NCI-H1694 treated with DMSO at 0.1 percent for 48 hours (cell line): ENCODE measurements around the gene IRF9.
A peak's percentile ranks its signal among the peaks of the same experiment; 100 is the strongest.

Experiments used
- DNase-seq: peaks from one replicate; lab custom pipeline; 2025; lab: John Stamatoyannopoulos, UW

The IRF9 gene

DNA sequence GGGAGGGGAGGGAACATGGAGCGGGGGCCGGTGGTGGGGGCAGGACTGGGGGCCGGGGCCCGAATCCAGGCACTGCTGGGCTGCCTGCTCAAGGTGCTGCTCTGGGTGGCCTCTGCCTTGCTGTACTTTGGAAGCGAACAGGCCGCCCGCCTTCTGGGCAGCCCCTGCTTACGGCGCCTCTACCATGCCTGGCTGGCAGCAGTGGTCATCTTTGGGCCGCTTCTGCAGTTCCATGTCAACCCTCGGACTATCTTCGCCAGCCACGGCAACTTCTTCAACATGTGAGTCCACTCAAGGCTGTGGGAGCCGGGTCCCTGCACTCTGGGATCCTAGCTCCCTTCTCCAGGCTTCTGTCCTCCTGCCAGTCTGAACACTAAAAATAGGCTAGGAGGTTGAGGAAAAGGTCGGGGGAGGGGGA lies 29.5 kb upstream of the IRF9 start:
- no peak for DNase-seq

DNA sequence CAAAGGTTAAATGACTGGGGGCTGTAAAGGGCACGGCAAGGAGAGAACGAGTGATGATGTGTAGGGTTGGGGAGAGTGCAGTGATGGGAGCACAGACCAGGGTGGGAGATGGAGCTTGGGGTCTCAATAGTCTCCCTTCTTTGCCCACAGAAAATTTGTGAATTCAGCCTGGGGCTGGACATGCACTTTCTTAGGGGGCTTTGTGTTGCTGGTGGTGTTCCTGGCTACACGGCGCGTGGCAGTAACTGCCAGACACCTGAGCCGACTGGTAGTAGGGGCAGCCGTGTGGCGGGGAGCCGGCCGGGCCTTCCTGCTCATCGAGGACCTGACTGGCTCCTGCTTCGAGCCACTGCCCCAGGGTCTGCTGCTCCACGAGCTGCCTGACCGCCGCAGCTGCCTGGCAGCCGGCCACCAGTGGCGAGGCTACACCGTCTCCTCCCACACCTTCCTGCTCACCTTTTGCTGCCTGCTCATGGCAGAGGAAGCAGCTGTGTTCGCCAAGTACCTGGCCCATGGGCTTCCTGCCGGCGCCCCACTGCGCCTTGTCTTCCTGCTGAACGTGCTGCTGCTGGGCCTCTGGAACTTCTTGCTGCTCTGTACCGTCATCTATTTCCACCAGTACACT lies 28.9 kb upstream of the IRF9 start:
- DNase-seq, result no peak

DNA sequence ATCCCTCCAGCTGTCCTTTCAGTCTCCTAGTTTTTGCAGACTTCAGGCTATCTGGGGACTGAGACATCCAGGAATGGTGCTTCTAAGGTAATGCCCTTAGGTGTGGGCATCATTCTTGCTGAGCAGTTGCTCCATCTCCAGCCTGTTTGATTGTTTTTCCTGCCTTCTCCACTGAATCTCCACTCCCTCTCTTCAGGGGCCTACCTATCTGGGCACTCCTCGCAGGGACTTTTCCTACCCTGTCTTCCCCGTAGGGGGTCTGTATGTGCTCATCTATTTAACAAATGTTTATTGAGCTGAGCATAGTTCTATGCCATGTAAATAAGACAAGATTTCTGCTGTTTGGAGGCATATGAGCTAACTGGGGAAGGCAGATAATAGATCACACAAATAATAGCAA lies 28.1 kb upstream of the IRF9 start:
- DNase-seq, result no peak

DNA sequence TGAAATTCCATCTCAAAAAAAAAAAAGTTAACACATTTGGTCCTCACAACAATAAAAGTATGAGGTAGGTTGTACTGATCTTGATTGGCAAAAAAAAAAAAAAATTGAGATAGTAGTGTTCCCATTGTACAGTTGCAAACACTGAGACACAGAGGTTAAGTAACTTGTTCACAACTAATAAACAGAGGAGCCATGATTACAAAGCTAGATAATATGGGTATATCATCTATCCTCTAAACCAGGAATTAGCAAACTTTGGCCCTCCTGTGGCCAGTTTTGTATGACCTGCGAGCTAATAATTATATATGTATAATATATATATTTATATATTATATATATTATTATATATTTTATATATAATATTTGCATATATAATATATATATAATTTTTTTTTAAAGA lies 27.3 kb upstream of the IRF9 start:
- no peak for DNase-seq

DNA sequence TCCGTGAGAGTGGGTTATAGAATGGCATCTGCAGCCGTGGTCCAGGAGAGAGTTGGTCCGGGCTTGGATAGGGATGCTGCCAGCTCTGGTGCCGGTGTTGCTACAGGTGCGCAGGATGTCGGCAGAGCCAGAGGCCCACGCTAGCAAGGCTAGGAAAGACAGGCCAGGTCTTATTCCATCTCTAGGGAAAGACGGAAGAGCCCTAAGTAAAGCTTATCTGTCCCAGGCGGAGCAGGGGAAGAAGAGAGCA lies 25.6 kb upstream of the IRF9 start:
- no peak for DNase-seq

DNA sequence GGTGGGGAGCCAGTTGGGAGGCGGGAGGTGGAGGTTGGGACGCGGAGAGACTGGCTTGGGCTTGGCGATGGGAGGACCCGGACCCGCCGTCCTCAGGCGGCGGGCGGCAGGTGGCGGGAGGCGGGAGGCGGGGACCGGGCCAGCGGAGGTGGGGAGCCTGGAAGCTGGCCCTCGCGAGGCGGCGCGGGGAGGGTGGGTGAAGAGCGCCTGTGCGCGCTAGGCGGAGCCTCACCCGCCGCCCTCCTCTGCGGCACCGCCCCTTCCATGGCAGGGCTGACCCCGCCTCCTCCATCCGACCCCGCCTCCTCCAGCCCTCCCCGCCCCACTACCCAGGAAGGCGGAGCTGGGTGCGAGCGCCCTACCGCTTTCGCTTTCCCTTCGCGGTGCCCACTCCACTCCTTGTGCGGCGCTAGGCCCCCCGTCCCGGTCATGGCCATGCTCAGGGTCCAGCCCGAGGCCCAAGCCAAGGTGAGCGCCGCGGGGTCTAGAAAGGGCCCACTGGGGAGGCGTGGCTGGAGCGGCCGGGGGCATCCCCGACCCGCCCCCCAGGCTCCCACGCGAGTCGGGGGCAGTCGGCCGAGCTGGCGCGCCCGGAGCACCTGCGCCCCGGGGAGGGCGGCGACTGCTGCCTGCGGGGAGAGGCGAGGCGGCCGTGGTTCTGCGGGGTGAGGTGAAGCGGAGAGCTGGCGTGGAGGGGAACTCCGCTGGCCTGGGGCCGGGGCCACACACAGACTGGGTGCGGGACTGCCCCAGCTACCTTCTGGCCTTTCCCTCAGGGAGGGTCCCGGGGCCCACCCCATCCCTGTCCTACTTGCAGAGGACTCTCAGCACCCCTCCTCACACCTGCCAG lies 25.0 kb upstream of the IRF9 start, which contains the start of gene PSME1:
Gene PSME1 (plus strand): TSS at position 361 of the 850 bp plus-strand sequence. CDS start 69 bp downstream, at position 430.
- peak; percentile 82 for DNase-seq

DNA sequence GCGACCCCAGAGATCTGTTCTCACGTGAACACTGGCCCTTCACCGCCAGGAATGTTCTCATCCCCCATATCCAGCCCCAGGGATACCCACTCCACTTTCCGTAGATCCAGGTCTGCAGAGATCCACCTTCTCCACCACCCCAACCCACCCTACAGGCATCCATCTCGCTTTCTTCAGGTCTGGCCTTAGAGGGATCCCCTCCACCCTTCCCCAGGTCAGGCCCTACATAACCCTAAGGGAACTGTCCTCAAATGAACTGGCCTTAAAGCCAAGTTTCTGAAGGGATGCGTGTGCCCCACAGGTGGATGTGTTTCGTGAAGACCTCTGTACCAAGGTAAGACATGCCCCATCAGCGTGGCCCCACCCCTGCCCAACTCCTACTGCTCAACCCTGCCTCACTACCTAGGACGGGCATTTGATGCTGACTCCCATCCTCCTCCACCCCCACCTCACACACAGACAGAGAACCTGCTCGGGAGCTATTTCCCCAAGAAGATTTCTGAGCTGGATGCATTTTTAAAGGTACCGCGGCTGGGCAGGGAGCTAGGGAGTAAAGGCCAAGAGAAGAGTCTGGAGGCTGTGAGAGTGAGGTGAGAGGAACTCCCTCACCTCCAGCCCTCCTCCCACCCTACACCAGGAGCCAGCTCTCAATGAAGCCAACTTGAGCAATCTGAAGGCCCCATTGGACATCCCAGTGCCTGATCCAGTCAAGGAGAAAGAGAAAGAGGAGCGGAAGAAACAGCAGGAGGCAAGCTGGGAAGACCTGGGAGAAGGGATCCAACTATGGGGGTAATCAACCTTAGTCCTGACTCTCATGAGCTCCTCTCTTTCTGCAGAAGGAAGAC lies 24.2 kb upstream of the IRF9 start:
- DNase-seq, result no peak

DNA sequence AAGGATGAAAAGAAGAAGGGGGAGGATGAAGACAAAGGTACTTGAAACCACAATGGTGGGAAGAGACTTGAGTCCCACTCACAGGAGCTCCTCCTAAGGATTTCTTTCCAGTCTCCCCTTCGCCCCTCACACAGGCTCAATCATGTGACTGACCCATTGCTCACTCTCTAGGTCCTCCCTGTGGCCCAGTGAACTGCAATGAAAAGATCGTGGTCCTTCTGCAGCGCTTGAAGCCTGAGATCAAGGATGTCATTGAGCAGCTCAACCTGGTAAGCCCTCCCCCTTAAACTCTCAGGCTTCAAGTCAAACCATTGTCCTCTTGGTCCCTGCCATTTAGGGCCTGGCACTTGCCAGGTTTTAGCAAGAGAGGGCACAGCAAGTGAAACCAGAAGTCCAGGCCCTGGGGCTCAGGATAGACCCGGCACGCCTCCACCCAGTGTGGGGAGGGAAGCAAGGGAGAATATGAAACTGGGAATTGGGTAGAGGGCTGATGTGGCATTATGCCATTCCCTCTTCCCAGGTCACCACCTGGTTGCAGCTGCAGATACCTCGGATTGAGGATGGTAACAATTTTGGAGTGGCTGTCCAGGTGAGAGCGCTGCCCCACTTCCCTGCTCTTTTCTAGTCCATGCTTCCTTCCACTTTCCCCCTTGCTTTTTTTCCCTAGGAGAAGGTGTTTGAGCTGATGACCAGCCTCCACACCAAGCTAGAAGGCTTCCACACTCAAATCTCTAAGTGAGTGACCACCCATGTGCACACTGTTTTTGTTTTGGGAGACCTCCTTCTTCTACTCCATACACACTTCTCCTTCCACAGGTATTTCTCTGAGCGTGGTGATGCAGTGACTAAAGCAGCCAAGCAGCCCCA lies 23.3 kb upstream of the IRF9 start:
- no peak for DNase-seq

DNA sequence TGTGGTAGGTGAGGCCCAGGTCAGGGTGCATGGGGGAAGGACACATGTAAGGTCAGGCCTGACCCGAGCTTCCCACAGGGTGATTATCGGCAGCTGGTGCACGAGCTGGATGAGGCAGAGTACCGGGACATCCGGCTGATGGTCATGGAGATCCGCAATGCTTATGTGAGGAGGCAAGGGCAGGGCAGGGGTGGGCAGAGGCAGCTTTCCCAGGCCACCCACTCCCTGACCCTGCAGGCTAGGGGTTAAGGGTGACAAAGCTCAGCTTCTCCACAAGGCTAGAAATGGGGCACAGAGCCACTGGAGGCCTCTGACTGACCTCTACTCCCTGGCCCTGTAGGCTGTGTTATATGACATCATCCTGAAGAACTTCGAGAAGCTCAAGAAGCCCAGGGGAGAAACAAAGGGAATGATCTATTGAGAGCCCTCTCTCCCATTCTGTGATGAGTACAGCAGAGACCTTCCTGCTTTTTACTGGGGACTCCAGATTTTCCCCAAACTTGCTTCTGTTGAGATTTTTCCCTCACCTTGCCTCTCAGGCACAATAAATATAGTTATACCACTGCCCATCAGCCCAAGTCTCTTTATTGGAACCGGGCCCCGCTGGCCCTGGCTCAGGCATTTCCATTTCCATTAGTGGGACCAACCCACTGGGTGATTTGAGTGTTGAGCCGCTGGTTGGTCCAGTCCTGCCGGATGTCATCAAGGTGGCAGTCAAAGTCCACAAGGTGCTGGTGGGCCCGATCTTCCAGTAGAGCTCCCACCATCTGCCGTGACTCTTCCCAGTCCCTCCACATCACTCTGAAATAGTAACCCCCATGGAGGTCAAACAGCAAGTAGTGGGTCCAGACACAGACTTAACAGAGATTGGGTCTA lies 22.4 kb upstream of the IRF9 start:
- no peak for DNase-seq

DNA sequence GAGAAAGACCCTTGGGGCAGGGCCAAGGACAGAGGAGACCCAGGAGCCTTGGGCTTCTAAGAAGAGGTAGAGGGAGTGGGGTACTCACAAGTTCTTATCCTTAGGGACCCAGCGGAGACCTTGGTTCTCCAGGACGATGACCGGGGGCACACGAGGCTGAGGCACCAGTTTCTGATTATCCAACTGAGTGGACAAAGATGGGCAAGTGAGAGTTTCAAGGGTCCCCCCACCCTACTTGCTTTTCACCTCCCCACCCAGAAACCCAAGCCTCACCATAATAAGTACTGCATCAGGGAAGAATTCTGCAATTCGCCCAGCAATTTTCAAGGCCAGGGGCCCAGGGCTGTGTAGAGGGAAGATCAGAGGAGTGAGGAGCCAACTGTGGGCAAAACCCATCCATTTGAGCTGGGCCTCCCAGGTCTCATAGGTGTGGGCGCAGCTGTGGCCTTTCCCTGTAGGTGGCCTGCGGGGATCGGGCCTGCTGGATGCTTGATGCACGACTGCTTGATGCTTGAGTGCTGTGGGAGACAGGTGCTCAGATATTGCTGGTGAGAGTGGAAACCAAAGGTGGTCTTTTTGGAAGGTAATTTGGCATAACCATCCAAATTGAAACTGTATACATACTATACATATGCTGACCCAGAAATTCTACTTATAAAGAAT lies 21.7 kb upstream of the IRF9 start:
- DNase-seq, result no peak

DNA sequence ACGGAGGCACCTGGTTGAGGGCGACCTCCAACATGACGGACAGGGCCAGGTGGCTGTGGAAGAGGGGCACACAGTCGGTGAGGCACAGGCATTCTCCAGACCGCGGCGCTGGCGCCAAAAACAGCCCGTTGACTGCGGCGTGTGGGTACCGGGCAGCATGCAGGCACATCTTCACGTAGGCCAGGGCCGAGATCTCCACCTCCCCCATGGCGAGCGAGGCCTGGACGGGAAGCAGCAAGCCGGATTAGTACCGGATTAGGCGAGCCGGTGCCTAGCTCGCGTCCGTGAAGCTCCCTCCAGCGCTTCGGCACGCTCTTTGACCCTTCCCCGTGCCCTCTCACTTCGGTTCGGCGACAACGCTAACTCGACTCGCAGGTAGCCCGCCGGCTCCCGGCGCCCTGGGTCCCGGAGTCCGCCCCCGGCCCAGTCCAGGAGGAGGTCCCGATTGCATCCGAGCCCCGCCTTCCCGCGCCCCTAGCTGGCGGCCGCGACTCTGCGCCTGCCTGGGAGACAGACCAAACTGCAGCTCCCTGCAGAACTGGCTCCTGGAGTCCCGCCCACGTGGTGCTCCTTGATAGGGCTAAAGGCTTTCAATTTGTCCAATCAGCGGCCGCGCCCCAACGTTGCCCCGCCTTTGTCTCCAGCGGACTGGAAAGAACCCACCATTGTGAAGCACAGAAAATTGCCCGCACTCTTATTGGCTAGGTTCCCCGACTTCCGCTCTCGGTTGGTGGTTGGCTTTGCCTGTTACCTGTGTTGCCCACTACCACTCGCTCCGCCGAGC lies 19.8 kb upstream of the IRF9 start, which contains the start of gene EMC9:
Gene EMC9 (minus strand): TSS at position 495 of the 784 bp plus-strand sequence. CDS start 287 bp downstream, at position 208.
- DNase-seq, result peak; percentile 99

DNA sequence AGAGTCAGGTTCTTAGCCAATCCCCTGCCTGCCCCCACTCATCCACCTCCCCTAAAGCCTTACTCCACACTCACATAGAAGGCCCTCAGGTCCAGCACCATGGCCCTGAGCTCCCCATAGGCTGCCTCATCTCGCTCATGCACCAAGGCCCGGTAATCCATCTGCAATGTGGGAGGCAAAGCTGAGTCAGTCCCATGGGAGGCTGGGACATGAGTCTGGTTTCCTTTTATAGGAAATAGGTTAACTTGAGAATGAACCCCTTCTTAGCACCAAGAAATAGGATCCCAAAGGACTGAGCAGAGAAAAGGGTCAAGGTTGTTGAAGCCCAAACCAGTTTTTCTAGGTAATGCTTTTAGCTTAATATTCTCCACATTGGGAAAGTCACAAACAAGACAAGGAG lies 17.6 kb upstream of the IRF9 start:
- no peak for DNase-seq

DNA sequence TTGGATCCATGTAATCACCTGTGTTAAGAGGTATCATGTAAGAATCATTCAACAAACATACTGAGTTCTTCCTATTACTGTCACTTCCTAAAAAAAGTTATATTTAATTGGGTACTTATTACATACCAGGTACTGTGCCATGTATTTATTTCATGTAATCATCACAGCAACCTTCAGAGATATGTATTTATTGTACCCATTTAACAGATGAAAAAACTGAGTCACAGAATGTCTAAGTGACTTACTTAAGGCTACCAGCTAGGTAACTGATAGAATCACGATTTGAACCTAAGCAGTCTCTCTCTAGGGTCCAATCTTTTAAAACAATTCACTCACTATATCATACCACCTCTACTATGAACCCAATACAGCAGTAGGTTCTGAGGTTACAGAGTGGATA lies 16.6 kb upstream of the IRF9 start:
- no peak for DNase-seq

DNA sequence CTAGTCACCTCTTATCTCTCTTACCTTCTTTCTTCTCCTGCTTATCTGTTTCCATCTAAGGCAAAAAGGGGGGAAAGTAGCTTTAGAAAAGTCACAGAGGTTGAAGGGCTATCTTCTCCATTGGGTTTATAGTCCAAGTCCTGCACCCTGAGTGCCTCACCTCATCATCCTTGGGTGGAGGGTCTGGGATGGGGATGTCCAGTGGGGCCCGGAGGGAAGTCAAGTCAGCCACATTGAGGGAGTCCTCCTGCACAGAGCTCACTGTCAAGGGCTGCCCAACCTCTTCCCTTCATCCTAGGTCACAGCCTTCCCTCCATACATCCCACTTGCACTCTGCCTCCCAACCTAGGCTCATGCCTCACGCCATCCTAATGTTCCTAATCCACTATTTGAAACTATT lies 15.8 kb upstream of the IRF9 start:
- no peak for DNase-seq

DNA sequence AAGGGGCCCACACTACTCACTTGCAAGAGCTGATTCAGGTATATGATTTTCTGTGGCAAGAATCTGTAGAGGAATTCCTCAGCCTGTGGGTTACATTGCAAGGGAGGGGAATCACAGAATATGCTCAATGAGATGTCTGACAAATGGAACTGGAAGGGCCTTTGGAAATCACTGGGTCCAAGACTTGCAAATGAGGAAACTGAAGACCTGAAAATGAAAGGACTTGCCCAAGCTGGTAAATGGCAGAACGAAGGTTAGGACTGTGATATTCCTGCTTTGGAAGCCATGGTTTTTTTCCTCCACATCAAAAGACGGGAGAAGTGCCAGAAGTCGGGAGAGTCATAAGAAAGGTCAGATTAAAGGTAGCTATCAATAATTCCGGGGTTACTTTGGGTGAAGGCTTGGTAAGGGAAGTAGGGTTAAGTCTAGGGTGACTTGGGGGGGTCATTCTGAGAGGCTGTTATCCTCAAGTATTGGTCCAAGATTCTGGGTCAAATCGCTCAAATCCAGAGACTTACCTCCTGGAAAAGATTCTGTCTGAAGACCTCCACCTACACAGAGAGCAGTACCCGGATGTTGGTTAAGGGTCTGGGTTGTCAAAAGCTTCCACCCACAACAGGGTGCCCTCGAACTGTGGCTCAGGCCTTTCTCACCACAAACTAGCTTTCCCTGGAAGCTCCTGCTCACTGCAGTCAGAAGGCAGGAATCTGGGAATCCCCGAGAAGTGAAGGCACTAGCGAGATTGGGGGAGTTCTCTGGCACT lies 15.2 kb upstream of the IRF9 start:
- no peak for DNase-seq

DNA sequence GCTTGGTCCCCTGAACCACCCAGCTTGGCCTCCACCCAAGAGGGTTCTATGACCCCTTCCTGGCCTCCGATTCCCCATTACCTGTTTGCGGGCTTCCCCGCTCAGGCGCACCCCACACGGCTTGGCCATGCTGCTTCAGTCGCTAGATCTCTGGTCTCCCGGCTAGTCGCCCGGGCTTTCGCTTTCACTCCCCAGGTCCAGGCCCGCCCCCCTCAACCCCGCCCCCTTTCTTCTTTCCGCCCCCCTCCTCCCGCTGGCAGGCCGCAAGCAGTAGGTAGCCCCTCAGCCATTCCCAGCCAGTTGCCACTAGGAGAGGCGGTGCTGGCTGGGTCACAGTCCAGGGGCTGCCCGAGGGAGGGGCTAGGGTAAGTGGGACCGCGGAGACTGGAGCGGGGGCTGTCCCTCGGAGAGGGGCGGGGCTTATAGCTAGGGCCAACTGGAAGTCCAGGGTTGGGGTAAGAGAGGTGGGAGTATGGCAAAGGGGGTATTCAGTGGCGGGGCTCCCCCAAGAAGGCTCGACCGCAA lies 14.6 kb upstream of the IRF9 start, which contains the start of gene PSME2:
Gene PSME2 (minus strand): TSS at position 158 of the 525 bp plus-strand sequence. CDS start 29 bp downstream, at position 129.
- peak; percentile 94 for DNase-seq

DNA sequence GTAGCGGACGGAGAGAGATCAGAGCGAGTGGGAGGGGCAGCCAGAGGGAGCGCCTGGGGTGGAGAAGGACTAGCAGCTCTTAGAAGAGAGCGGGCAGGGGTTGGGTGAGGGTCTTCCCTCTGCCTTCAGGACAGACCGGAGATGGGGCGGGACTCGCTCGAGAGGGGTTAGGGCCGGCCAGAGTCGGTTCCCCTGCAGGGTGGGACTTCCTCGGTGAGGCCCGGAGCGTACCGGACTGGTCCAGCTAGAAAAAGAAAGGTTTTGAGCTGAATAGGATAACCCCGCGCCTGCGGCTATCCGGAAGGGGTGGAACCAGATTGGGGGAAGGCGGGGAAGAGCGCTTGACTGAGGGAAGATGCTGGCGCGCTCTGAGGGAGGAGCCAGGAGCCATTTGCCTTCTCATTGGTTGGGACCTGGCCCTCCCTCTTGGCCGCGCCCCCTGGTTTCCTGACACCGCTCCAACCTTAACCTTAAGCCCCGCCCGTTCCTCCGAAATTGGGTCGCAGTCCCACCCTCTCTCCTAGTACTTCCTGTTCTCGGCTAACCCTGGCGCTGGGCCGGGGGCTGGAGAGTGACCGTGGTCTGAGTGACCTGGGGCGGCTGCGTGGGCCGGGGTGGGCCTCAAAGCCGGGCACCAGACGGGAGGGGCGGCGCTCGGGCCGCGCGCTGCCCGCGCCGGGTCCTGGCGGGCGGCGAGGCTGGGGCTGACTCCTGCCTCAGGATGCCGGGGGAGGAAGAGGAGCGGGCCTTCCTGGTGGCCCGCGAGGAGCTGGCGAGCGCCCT lies 13.9 kb upstream of the IRF9 start, which contains the start of gene RNF31:
Gene RNF31 (plus strand): TSS at position 521 of the 783 bp plus-strand sequence. CDS start 201 bp downstream, at position 722.
- DNase-seq, result peak; percentile 98
